NCI-H2081 treated with DMSO at 0.1 percent for 48 hours (cell line): ENCODE results near the gene CLSTN2.

Source experiments
- DNase-seq: peaks from one replicate; lab custom pipeline; 2025; lab: John Stamatoyannopoulos, UW

CLSTN2 gene

DNA sequence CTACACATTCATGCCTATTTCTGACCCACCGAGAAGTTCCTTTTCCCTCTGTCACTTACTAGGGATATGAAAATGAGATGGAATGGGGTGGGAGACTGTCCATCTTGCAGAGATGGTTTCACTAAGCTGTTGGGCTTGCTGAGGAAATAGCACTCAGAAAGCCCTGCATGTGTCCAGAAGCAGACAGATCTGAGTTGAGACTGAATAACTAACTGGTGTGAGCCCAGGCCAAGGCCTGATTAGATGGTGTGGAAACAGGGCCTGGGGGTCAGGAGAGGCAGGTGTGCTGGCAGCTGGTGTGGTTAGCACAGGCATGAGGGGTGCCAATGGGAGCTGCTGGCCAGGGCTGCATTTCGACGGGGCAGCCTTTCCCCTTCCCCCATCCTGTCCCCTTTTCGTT lies 72.1 kb downstream of the CLSTN2 start:
- DNase-seq: no peak

DNA sequence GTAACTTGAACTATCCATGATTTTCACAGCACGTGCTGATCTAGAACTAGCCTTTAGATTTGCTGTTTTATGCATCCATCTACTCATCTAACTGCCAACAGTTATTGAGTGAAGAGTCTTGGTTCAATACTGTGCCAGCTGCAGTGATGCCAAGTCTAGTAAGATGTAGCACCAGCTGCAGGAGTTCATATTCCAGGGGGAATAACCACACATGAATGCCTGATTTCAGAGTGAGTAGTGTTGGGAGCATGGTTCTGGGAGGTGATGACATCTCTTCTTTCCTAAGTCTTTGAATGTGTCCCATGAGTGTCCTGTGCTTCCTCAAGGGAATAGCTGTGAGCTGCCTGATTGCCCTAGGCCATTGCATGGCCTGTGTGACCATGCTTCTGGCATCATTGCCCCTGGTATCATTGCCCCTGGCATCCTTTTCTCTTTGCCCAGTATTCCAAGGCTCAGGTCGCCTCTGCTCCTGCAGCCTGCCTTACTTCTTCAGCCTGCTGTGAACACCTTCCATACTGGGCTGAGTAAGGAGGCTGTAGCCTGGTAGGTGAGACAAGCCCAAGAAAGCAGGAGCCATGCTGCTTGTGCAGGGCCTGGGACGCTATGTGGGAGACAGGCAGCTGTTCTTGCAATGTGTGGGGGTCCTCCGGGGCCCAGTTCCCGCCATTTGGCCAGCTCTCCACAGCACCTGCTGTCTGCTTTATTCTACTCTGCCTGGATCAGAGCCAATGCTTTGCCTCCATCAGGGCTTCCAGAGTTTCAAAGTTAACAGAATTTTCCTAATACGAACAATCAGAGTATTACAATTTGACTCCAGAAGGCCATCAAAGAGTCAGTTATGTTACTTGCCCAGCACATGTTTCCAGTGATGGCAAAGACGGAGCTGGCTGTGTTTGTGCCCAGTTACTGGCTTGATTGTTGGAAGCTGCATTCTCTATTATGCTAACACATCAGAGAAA lies 73.2 kb downstream of the CLSTN2 start:
- DNase-seq: no peak

DNA sequence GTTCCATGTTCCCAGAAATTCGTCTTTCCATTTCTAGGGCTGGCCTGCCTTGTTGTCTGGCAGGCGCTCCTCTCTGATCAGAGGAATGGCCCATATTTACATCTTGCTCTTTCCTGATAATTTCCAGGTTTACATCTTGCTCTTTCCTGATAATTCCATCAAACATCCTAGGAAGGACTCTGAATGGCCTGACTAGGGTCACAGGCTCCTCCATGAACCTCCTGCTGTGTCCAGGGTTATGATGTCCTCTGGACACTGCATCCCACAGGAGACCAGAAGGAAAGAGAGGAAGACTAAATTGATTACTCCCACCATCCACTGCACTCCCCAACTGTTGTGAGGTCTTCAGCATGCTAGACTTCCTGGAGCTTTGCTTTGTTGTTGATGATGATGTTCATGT lies 75.4 kb downstream of the CLSTN2 start:
- no peak for DNase-seq

DNA sequence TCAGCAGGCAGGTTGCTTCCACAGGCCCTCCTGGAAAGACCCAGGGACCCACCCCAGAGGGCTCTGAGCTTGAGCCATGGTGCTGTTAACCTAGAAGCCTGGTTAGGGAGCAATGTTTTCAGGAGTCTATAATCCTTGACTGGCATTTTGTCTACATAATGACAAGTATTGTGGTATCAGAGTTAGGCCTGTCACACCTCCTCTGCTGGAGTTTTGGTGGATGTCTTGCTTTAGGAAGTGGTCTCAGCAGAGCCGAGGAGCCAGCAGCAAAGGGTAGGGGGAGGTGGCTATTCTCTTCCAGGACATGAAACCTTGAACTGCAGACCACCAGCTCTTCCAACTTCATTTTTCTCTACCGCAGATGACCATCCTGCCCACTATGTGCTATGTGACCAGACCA lies 76.1 kb downstream of the CLSTN2 start:
- no peak for DNase-seq

DNA sequence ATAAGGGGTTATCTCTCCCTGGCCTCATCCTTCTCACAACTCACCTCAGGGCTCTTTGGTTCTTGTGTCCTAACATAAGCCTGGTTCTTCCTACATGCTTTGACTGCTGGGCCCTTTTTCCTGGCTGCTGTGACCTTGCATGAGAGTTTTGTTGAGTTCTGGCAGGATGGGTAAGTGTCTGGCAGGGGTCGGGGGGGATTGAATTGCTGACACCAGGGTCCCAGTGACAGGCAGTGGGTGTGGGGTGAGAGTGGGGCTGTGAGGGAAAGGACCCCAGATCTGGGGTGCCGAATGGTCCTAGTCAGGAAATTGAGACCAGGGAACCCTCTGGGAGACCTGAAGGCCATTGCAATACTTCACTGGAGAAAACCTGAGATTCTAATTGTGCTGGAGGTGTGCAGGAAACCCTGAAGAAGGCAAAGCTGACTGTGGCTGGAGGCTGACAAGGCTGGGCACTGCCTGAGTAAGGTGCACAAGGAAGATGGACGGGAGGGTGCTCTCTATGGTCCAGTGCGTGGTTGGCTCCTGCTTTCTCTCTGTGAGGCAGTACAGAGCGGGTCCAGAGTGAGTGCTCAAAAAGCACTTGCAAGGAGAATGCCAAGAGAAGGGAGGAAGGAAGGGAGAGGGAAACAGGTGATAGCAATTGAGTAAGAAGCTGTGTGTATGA lies 76.8 kb downstream of the CLSTN2 start:
- DNase-seq: no peak

DNA sequence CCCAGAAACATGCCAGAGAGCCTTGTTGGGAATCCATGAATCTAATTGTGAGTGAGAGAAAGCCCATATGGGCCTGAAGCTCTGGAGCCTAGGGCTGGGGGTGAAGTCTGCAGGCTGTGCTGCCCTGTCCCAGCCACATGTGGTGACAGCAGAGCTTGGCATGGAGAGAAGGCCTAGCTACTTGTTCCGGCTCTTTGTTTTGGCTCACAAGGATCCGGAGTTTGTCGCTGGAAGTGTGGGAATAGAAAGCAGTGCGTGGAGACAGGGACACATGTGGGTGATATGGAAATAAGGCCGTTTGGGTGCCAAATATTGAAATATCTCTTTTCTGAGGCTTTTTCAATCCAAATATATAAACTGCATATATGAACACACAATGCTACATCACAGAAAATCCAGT lies 78.2 kb downstream of the CLSTN2 start:
- DNase-seq: no peak

DNA sequence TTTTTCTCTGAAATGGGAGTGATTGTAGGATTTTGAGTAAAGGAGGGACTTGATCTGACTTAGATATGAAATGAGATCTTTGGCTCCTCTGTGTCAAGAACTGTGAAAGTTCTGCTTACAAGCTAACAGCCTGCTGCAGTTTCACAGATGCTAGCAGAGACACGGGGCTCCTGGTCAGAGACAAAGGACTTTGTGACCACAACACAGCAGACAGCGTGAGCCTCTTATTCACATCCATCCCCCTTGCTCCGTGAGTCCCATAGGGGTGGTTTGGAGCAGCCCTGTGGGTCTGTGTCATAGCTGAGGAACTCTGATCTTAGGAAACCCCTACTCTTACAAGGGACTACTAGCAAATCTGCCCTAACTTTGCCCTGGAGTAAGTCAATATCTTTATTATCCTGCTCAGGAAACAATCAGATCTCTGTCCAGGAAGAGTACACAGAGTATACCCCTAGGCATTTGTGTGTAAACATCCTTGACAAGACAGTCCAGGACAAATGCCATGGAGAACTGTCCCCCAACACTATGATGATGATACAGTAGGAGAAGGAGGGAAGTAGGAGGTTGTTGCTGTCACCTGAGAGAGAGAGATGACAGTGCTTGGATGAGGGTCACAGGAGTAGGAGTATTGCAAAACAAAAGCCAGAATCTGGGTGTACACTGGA lies 80.0 kb downstream of the CLSTN2 start:
- no peak for DNase-seq

DNA sequence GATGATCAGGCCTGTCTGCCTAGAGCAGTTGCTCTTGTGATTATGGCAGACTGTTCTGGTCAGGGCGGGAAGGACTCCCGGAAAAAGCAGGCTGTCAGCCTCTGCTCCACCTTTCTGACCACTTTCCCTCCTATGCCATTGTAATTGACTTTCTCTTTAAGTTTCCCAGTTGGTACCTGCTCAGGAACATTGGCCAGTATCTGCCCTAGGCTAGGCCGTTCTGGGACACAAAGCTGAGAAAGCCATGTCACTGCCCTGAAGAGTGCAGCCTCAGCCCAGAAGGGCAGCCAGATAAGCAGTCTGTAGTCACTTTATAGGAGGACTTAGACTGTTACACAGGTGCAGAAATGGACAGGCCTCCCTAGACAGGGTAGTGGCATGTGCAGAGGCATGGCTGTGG lies 80.8 kb downstream of the CLSTN2 start:
- DNase-seq: no peak

DNA sequence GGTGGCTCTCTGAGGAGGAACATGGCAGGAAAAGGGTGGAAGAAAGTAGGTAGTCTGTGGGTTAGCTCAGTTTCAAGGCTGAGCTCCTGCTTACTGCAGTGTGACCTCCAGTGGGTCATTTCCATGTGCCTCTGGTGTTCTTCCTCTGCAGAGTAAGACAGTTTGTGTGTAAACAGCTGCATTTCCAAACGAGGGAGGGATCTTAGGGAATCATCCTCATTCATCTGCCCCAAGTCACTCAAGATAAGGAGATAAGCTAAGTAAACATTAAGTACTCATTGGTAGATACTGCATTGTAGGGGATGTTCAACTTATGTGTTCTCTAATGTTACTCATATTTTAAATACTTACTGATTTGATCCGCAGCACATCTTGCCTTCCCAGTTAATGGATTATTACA lies 83.6 kb downstream of the CLSTN2 start:
- DNase-seq: no peak

DNA sequence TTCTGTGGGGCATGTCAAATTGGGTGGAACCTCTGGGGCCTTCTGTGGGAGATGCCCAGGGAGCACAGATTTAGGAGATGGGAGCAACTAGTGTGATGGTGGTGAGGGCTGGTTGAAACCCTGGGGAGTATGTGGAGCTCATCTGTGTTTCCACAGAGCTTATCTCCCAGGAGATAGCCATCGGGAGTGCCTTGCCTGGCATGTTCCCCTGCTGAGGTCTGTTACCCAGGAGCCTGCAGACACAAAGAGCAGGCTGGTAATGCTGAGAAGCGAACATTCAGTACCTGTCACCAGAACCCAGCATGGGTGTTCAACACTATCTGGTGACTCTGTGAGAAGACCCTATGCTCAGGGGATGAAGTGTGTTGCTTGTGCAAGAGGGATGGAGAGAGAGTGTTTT lies 85.0 kb downstream of the CLSTN2 start:
- DNase-seq: no peak

DNA sequence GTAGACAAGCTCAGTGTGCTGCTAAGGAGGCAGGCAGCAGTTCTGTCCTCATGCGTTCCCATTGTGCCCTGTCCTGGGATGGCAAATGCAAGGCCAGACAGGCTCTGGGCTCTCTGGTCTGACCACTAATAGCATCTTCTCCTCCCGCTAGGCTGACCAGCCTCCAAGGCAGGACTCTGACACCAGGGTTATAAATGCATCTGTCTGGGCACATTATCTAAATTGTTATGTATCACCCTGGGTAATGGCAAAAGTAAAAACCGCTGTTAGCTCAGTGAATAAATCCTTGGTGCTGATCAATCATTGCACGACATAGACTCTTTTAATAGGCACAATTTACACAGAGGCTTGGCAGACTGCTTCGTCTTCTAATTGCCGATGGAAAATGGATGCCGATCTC lies 85.6 kb downstream of the CLSTN2 start:
- DNase-seq: peak; percentile 56

DNA sequence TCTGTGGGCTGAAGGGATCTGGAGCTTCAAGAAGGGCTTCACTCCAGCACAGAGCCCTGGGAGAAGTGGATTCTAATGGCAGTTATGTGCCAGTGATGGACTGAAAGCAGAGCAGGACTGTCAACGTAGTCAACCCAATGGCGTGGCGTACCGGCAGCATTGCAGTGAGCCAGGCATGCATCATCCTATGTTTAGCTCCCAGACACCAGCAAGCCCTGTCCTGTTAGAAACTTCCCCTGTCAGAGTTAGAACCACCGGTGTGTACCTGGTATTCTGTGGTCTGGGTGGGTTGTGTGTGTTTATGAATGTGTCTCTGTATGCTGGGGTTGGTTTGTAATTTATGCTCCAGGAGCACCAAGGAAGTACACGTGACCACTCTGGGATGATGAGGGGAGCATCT lies 86.3 kb downstream of the CLSTN2 start:
- DNase-seq: no peak

DNA sequence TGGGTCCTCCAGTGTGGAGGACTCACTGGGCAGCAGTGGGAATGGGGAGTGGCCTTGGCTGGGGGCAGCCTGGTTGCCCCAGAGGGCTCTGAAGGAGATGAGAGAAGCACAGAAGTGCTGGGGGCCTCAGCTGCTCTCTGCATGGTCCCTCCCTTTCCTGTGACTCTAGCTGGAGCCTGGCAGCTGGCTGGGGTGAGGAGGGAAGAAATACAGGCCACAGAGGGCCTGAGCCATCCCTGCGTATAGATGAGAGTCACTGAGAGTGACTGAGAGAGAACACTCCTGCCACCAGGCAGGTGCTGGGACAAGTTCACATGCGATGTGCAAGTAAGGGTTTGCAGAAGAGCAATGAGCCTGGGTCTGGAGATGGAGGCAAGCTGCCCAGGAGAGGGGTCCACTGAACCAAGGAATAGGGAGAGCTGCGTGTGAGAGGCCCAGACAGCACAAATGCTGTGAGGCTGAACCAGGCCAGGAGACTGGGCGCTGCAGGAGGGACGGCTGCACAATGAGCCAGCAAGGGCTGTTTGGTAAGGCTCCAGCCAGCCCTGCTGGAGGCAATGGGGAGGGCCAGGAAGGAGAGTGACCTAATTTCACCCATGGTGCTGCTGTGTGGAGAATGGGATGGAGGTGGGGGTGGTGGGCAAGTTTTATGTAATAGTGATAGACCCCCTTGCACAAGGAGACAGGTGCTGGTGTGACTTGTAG lies 87.2 kb downstream of the CLSTN2 start:
- no peak for DNase-seq

DNA sequence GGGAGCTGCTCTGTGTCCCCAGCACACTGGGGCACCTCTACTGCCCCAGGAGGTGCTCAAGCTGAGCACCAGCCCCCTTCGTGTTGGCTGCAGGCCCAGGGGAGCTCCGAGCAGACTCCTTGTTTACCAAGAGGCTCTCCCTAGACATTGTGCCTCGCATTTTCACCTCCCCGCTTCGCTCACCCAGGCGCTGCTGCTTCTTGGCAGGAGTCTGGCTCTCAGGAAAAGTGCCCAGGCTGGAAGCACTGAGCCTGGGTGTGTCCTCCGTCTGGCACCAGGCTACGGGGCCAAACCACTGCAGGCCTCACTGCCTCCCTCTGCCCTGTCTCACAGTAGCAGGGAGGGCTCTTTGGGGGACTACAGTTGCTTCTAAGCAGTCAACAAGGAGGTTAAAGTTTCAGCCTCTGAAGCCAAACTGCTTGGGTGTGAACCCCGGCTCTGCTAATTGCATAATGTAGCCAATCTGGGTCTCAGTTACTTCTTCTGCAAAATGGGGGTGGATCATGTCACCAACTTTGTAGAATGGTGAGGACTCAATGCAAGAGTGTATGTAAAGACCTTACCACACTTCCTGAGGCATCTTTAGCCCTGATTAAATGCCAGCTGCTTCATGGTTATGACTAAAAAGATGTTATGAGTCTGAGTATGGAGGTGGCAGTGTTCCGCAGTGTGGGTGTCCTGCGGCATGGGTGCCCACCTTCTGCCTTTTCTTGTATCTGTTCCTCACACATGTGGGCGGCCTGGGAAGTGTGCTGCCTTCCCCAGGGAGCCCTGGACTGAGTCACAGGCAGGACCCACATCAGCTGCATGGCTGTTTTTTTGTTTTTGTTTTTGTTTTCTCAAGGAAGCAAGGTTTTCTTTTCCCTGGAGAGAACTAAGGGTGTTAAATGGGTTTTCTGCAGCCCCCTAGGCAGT lies 88.9 kb downstream of the CLSTN2 start:
- DNase-seq: no peak

DNA sequence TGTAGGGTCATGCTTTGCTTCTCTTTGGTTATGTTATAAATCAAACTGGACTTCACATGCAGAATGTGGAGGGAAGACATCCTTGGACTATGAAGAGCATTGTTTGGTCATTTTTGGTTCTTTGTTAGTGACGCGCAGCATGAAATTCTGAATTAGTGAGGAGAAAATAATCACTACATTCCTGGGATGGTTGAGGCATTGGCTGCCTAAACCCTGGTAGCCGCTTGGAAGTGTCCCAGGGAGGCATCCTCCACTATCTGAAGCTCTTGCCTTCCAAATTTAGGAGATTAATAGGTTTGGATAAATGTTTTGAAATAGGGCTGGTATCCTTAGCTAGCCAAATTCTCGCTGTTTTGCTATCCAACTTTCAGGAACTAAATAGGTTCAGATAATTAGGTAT lies 96.2 kb downstream of the CLSTN2 start:
- no peak for DNase-seq

DNA sequence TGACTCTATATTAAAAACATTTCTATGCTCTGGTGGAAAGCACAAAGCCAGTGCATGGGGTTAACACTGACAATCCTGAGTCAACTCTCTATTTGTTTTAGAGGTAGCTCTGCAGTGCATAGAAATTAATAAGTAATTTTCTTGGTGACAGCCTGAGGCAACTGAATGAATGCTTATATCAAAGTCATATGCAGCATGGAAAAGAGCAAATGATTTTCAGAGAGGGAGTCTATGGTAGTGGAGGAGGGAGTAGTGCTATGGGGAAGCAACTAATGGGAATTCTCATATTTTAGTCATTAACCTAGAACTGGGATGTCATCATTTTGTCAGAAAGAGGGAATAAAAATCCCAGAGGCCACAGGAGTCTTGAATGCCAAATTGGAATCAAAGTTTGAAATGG lies 99.1 kb downstream of the CLSTN2 start:
- DNase-seq: no peak

DNA sequence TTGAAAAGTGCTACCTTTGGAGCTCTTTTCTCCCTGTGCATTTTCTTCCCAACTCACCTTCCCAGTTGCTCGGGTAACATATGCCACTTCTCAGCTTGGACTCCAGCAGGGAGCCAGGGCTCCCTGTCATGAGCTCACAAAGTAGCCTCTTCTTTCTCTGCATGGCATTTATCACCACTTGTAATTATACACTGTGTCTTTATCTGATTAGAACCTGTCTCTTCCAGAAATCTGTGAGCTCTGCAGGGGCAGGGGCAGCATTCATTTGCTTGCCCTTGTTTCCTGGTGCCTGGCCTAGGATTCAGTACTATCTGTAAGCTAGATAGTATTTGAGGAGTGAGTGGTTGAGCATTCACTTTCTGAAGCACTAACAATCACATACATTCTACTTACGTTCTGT lies 100.9 kb downstream of the CLSTN2 start:
- no peak for DNase-seq

DNA sequence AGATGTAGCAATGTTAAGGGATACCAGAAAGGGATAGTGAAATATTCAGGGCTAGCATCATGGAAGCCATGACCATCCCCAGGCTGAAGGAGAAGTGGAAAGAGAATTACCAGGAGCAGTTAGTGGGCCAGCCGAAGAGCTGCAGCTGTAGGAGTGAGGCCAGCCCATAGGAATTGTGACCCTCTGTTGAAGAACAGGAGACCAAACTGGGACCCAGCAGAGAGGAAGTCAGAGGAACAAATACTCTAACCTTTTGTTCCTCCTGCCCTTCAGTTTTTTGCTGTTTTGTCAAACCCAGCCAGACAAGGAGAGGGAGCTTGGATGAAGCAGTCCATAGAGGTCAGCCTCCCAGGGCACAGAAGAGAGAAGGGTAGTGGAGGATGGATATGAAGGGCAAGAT lies 115.4 kb downstream of the CLSTN2 start:
- no peak for DNase-seq

DNA sequence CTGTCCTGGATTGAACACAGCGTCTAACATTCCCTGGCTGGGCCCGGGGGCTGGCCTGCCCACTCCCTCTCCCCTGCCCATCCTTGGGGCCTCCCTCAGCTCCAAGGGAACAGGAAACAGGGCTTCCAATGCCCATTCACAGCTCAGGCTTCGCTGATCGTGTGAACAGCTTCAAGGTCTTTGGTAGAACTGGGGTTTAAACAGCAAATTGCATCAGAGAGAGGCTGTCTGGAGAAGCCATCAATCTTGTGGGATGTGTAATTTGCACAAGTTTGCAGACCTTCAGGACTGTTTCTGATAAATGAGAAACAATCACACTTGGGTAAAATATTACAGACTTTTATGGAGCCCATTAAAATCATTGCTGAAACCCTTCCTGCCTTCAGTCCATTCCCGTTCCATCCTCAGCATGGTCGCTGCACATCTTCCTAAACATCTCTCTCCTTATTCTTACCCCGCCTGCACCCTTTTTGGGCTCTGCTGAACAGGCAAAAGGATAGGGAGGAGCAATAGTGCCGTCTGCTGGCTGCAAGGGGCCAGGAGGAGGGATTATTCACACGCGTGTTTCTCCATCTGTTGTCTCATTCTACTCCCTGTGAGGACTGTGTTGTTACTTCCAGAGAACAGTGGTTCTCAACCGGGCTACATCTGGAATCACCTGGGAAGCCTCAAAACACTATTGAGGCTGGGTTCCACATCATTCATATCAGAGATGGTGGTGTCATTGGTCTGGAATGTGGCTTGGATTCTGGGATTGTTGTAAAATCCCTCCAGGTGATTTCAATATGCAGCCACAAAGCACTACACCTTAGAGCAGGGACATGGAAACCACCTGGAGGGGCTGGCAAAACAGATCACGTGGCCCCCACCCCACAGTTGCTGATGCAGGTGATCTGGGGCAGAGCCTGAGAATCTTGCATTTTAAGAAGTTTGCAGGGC lies 116.3 kb downstream of the CLSTN2 start:
- no peak for DNase-seq
